ENCODE measurements around the gene HRK.

HRK gene

GRCh38 chr12:116853507-116853906 lies 27.7 kb downstream of the HRK start:
- TF ChIP-seq POLR2AphosphoS5 (IDR thresholded peaks at IDR 0.05; ENCODE audit: borderline replicate concordance, low read depth, low read length) (no peak), FOXP2 (optimal IDR thresholded peaks at IDR 0.05; ENCODE audit: control extremely low read depth, extremely low read length, insufficient read depth) (no peak), EZH2 (IDR thresholded peaks at IDR 0.05) (no peak)
- Histone ChIP-seq H3K9ac (ENCODE audit: insufficient read length) (no peak overlapping the region), H3K27ac (no peak overlapping the region), H3K4me3 (no peak overlapping the region), H3K9me3 (ENCODE audit: low read depth, low read length) (no peaks in the 10 kb centered on the region), H3K36me3 (ENCODE audit: insufficient read depth, low read length) (no peaks in the 10 kb centered on the region)
- no peak for DNase-seq (ENCODE audit: low read depth, low spot score)

- no peak for TF ChIP-seq POLR2AphosphoS5 (IDR thresholded peaks at IDR 0.05; ENCODE audit: borderline replicate concordance, low read depth, low read length)
- no peak for TF ChIP-seq FOXP2 (optimal IDR thresholded peaks at IDR 0.05; ENCODE audit: control extremely low read depth, extremely low read length, insufficient read depth)
- TF ChIP-seq EZH2 (IDR thresholded peaks at IDR 0.05), result no peak
- Histone ChIP-seq H3K4me3 (no peak overlapping the region), H3K9ac (ENCODE audit: insufficient read length) (no peak overlapping the region), H3K36me3 (ENCODE audit: insufficient read depth, low read length) (no peaks in the 10 kb centered on the region), H3K27ac (no peak overlapping the region), H3K9me3 (ENCODE audit: low read depth, low read length) (no peaks in the 10 kb centered on the region)
- DNase-seq (ENCODE audit: low read depth, low spot score), result no peak
Measured at GRCh38 chr12:116852303-116852702, 28.9 kb downstream of the HRK start.

- Histone ChIP-seq H3K9ac (ENCODE audit: insufficient read length) (no peak overlapping the region), H3K36me3 (ENCODE audit: insufficient read depth, low read length) (no peaks in the 10 kb centered on the region), H3K4me3 (no peak overlapping the region), H3K9me3 (ENCODE audit: low read depth, low read length) (no peaks in the 10 kb centered on the region), H3K27ac (no peak overlapping the region)
- TF ChIP-seq EZH2 (IDR thresholded peaks at IDR 0.05) (no peak), FOXP2 (optimal IDR thresholded peaks at IDR 0.05; ENCODE audit: control extremely low read depth, extremely low read length, insufficient read depth) (no peak), POLR2AphosphoS5 (IDR thresholded peaks at IDR 0.05; ENCODE audit: borderline replicate concordance, low read depth, low read length) (no peak)
- no peak for DNase-seq (ENCODE audit: low read depth, low spot score)
Measured at GRCh38 chr12:116849216-116849615, 32.0 kb downstream of the HRK start.

DNA sequence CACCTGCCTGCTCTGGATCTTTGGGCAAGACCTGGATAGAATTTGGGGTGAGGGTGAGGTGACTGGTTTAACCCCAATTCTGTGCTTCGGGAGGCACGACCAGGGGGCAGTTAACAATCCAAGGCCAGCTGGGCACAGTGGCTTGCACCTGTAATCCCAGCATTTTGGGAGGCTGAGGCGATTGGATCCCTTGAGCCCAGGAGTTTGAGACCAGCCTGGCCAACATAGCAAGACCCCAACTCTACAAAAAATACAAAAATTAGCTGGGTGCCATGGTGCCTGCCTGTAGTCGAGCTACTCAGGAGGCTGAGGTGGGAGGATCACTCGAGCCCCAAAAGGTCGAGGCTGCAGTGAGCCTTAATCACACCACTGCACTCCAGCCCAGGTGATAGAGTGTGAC lies 38.2 kb downstream of the HRK start:
- Histone ChIP-seq H3K36me3 (ENCODE audit: insufficient read depth, low read length) (no peaks in the 10 kb centered on the region), H3K9ac (ENCODE audit: insufficient read length) (no peak overlapping the region), H3K4me3 (no peak overlapping the region), H3K27ac (no peak overlapping the region), H3K9me3 (ENCODE audit: low read depth, low read length) (no peaks in the 10 kb centered on the region)
- TF ChIP-seq POLR2AphosphoS5 (IDR thresholded peaks at IDR 0.05; ENCODE audit: borderline replicate concordance, low read depth, low read length) (no peak), EZH2 (IDR thresholded peaks at IDR 0.05) (no peak), FOXP2 (optimal IDR thresholded peaks at IDR 0.05; ENCODE audit: control extremely low read depth, extremely low read length, insufficient read depth) (no peak)
- no peak for DNase-seq (ENCODE audit: low read depth, low spot score)

GRCh38 chr12:116839287-116839830 lies 41.9 kb downstream of the HRK start:
- no peak overlapping the region for H3K27ac ChIP-seq
- no peaks in the 10 kb centered on the region for H3K36me3 ChIP-seq (ENCODE audit: insufficient read depth, low read length)
- TF ChIP-seq EZH2 (IDR thresholded peaks at IDR 0.05) (no peak), POLR2AphosphoS5 (IDR thresholded peaks at IDR 0.05; ENCODE audit: borderline replicate concordance, low read depth, low read length) (no peak), FOXP2 (optimal IDR thresholded peaks at IDR 0.05; ENCODE audit: control extremely low read depth, extremely low read length, insufficient read depth) (no peak)
- H3K4me3 ChIP-seq, result no peak overlapping the region
- DNase-seq (ENCODE audit: low read depth, low spot score), result no peak
- H3K9me3 ChIP-seq (ENCODE audit: low read depth, low read length), result no peaks in the 10 kb centered on the region
- no peak overlapping the region for H3K9ac ChIP-seq (ENCODE audit: insufficient read length)

DNA sequence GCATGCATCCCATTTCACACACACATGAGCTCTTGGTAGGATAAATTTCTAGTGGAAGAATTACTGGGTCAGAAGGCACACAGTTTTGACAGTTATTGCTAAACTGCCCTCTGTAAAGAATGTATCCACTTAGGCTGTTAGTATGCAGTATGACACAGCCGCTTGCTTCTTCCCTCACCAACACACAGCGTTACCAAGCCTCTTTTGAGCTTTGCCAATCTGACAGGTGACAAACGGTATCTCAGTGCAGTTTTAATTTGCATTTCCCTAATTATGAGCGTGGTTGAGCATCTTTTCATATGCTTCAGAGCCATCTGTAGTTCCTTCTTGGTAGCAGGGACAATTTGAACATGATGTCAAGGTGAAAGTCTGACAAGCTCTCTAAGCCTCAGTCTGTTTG lies 42.9 kb downstream of the HRK start:
- no peak overlapping the region for H3K27ac ChIP-seq
- TF ChIP-seq FOXP2 (optimal IDR thresholded peaks at IDR 0.05; ENCODE audit: control extremely low read depth, extremely low read length, insufficient read depth) (no peak), EZH2 (IDR thresholded peaks at IDR 0.05) (no peak), POLR2AphosphoS5 (IDR thresholded peaks at IDR 0.05; ENCODE audit: borderline replicate concordance, low read depth, low read length) (no peak)
- H3K4me3 ChIP-seq, result no peak overlapping the region
- H3K9me3 ChIP-seq (ENCODE audit: low read depth, low read length), result no peaks in the 10 kb centered on the region
- DNase-seq (ENCODE audit: low read depth, low spot score), result no peak
- no peaks in the 10 kb centered on the region for H3K36me3 ChIP-seq (ENCODE audit: insufficient read depth, low read length)
- H3K9ac ChIP-seq (ENCODE audit: insufficient read length), result no peak overlapping the region

DNA sequence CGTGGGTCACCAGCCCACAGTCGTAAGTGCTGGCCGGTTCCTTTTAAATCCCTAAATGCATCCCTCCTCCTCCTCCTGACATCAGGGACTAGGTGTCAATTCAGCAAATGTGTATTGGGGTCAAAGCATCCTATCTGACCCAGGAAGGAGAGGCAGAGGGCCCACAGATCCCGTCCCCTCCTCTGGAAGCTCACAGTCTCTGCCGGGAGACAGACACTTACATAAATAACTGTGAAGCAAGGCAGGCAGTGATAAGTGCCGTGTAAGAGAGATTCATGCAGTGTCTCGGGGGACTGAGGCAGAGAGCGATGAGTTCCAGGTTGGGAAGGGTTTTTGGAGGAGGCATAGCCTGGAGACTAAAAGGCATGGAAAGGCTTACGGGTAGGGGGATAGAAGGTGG lies 44.1 kb downstream of the HRK start:
- no peak for DNase-seq (ENCODE audit: low read depth, low spot score)
- H3K36me3 ChIP-seq (ENCODE audit: insufficient read depth, low read length), result no peaks in the 10 kb centered on the region
- no peak overlapping the region for H3K27ac ChIP-seq
- no peak overlapping the region for H3K4me3 ChIP-seq
- H3K9ac ChIP-seq (ENCODE audit: insufficient read length), result no peak overlapping the region
- H3K9me3 ChIP-seq (ENCODE audit: low read depth, low read length), result no peaks in the 10 kb centered on the region
- no peak for TF ChIP-seq POLR2AphosphoS5 (IDR thresholded peaks at IDR 0.05; ENCODE audit: borderline replicate concordance, low read depth, low read length)
- no peak for TF ChIP-seq EZH2 (IDR thresholded peaks at IDR 0.05)
- no peak for TF ChIP-seq FOXP2 (optimal IDR thresholded peaks at IDR 0.05; ENCODE audit: control extremely low read depth, extremely low read length, insufficient read depth)

GRCh38 chr12:116835484-116835883 lies 45.8 kb downstream of the HRK start:
- Histone ChIP-seq H3K9ac (ENCODE audit: insufficient read length) (no peak overlapping the region), H3K4me3 (no peak overlapping the region), H3K27ac (no peak overlapping the region), H3K36me3 (ENCODE audit: insufficient read depth, low read length) (no peaks in the 10 kb centered on the region), H3K9me3 (ENCODE audit: low read depth, low read length) (no peaks in the 10 kb centered on the region)
- no peak for DNase-seq (ENCODE audit: low read depth, low spot score)
- TF ChIP-seq EZH2 (IDR thresholded peaks at IDR 0.05) (no peak), POLR2AphosphoS5 (IDR thresholded peaks at IDR 0.05; ENCODE audit: borderline replicate concordance, low read depth, low read length) (no peak), FOXP2 (optimal IDR thresholded peaks at IDR 0.05; ENCODE audit: control extremely low read depth, extremely low read length, insufficient read depth) (no peak)

GRCh38 chr12:116833474-116833873 lies 47.8 kb downstream of the HRK start:
- no peaks in the 10 kb centered on the region for H3K36me3 ChIP-seq (ENCODE audit: insufficient read depth, low read length)
- TF ChIP-seq EZH2 (IDR thresholded peaks at IDR 0.05) (no peak), POLR2AphosphoS5 (IDR thresholded peaks at IDR 0.05; ENCODE audit: borderline replicate concordance, low read depth, low read length) (no peak), FOXP2 (optimal IDR thresholded peaks at IDR 0.05; ENCODE audit: control extremely low read depth, extremely low read length, insufficient read depth) (no peak)
- no peak for DNase-seq (ENCODE audit: low read depth, low spot score)
- no peak overlapping the region for H3K4me3 ChIP-seq
- no peaks in the 10 kb centered on the region for H3K9me3 ChIP-seq (ENCODE audit: low read depth, low read length)
- no peak overlapping the region for H3K9ac ChIP-seq (ENCODE audit: insufficient read length)
- no peak overlapping the region for H3K27ac ChIP-seq
